Stomach (tissue), 9 donors: ENCODE data around the gene ITPKA. TPM values are rescaled to one million over a fixed set of nuclear protein-coding genes. Genes with fewer than 3 reads are reported as not detected.

Experiments used
- DNase-seq, 2 donors: peaks; one replicate each; pipeline versions ENCODE4 v3.0.0 to v3.0.0-alpha.2; 2013 to 2019
- H3K27ac ChIP-seq, 5 donors: fragments of 200-600 bp in 4 of 5; sonication (generic) in 4 of 5; one replicate each; pipeline ENCODE4 v1.5.1; 2013 to 2019; ENCODE audit warnings: mild to moderate bottlenecking in 1 of 5, moderate library complexity in 1 of 5
- H3K27me3 ChIP-seq, 3 donors: fragments of 200-600 bp; sonication (generic); one replicate each; pipeline ENCODE4 v1.5.1; 2017 to 2019; ENCODE audit warnings: mixed run types in 1 of 3
- H3K36me3 ChIP-seq, 4 donors: fragments of 200-600 bp; sonication (generic); 1 replicate in 3 of 4; 2 replicates in 1 of 4; pipeline ENCODE4 v1.5.1; 2016 to 2019
- H3K4me1 ChIP-seq, 4 donors: fragments of 200-600 bp; sonication (generic); one replicate each; pipeline ENCODE4 v1.5.1; 2016 to 2019
- H3K4me3 ChIP-seq, 4 donors: fragments of 200-600 bp; sonication (generic) in 3 of 4; one replicate each; pipeline ENCODE4 v1.5.1; 2016 to 2019; ENCODE audit warnings: mild to moderate bottlenecking in 1 of 4
- H3K9me3 ChIP-seq, 4 donors: fragments of 200-600 bp; sonication (generic); one replicate each; pipeline ENCODE4 v1.5.1; 2016 to 2019
- CTCF ChIP-seq, 7 experiments: fragments of 450-650 bp in 4 of 7; fragments of 200-600 bp in 3 of 7; sonication (generic) in 3 of 7; IDR thresholded peaks; one replicate each; pipeline ENCODE4 v1.5.1; 2016 to 2019; ENCODE audit warnings: antibody characterized with exemption in 7 of 7, control low read depth in 2 of 7, mild to moderate bottlenecking in 1 of 7
- EP300 ChIP-seq: sonication (generic); formaldehyde crosslinking; IDR thresholded peaks from one replicate; pipeline ENCODE4 v1.6.1; 2017; ENCODE audit warnings: antibody characterized with exemption
- POLR2A ChIP-seq, 4 donors: fragments of 450-650 bp; IDR thresholded peaks; one replicate each; pipeline ENCODE4 v1.6.1; 2016; ENCODE audit warnings: antibody characterized with exemption in 4 of 4, control low read depth in 2 of 4, mild to moderate bottlenecking in 1 of 4, moderate library complexity in 1 of 4
- POLR2AphosphoS5 ChIP-seq, 3 donors: sonication (generic); formaldehyde crosslinking; IDR thresholded peaks; one replicate each; pipeline ENCODE4 v1.6.1; 2016; ENCODE audit warnings: antibody characterized with exemption in 3 of 3
- WGBS, 5 donors: extraction: QIAGEN DNeasy Blood & Tissue Kit in 3 of 5; methylation state at CpG; one replicate each; pipeline versions ENCODE4 v1.1.5 to v1.1.7; 2013 to 2018; 5-methylcytosine and 5-hydroxymethylcytosine counted together
- intact Hi-C: fragments of 100-400 bp; cut with DNase I; formaldehyde crosslinking; loops from one replicate; pipeline ENCODE4 v1.15.1; 2023; ENCODE audit warnings: low total_unique reads
- polyA plus RNA-seq, 3 donors: library from polyadenylated mRNA; stranded (reverse); fragments of 200-250 nt; gene quantifications; one replicate each; pipeline ENCODE4 v1.2.3, GENCODE V29; 2013
- total RNA-seq, 5 donors: library from RNA; depleted of rRNA; stranded (reverse); fragments of >200 nt; gene quantifications; one replicate each; pipeline versions ENCODE4 v1.1.0 to v1.2.3, GENCODE V29; 2014 to 2016
- donor health status: healthy with polysubstance abuse.
- donor health status: Bipolar disorder and iron deficiency.
- donor health status: healthy.

The ITPKA gene
- total and polyA plus RNA-seq, 8 donors = 3.0 to 308 (median 30.4) TPM

- Histone ChIP-seq H3K9me3 (no peaks in the 10 kb centered on the region), H3K36me3 (peaks cover 40 to 70% (median 61%) of the 10 kb centered on the region in 4 donors), H3K27me3 (peaks cover 0 to 6% (median 0%) of the 10 kb centered on the region in 3 donors), H3K27ac (peak overlapping the region; percentile 61 to 76 (median 70)), H3K4me3 (peak overlapping the region in 1 of 4 donors; percentile 1), H3K4me1 (peaks cover 20 to 28% (median 25%) of the 10 kb centered on the region in 4 donors)
- 46 to 58% (median 55%) methylated on average over 9 of the region's 9 CpGs for WGBS, 5 donors
- DNase-seq = peak; percentile 29 to 68
- intact Hi-C loops = no loop called here
- TF ChIP-seq POLR2A (IDR thresholded peaks at IDR 0.05) (no peak), POLR2AphosphoS5 (IDR thresholded peaks at IDR 0.05) (peak in 2 of 3 donors; percentile 35 to 39)
These were observed 11.4 kb upstream of the ITPKA start for GRCh38 chr15:41482110-41482877.

GRCh38 chr15:41483115-41483514 lies 10.6 kb upstream of the ITPKA start:
- Histone ChIP-seq H3K36me3 (peaks cover 33 to 62% (median 52%) of the 10 kb centered on the region in 4 donors), H3K9me3 (no peaks in the 10 kb centered on the region), H3K27ac (peak overlapping the region; percentile 61 to 80 (median 70)), H3K4me1 (peaks cover 20 to 28% (median 25%) of the 10 kb centered on the region in 4 donors), H3K27me3 (peaks cover 0 to 6% (median 0%) of the 10 kb centered on the region in 3 donors), H3K4me3 (peak overlapping the region in 2 of 4 donors; percentile 1 to 5)
- TF ChIP-seq POLR2A (IDR thresholded peaks at IDR 0.05) = no peak
- no peak for TF ChIP-seq CTCF (IDR thresholded peaks at IDR 0.05)
- no peak for TF ChIP-seq EP300
- no peak for TF ChIP-seq POLR2AphosphoS5 (IDR thresholded peaks at IDR 0.05)
- intact Hi-C loops = no loop called here
- peak in 1 of 2 donors; percentile 38 for DNase-seq

- no peak for TF ChIP-seq POLR2AphosphoS5 (IDR thresholded peaks at IDR 0.05)
- no peak for TF ChIP-seq POLR2A (IDR thresholded peaks at IDR 0.05)
- TF ChIP-seq EP300 = no peak
- no peak for TF ChIP-seq CTCF (IDR thresholded peaks at IDR 0.05)
- intact Hi-C loops = no loop called here
- Histone ChIP-seq H3K27ac (peak overlapping the region; percentile 61 to 80 (median 70)), H3K9me3 (no peaks in the 10 kb centered on the region), H3K27me3 (peaks cover 0 to 7% (median 0%) of the 10 kb centered on the region in 3 donors), H3K4me3 (peak overlapping the region in 1 of 4 donors; percentile 1), H3K36me3 (peaks cover 30 to 58% (median 48%) of the 10 kb centered on the region in 4 donors), H3K4me1 (peaks cover 20 to 28% (median 25%) of the 10 kb centered on the region in 4 donors)
- 49 to 72% (median 68%) methylated on average over 2 of the region's 2 CpGs for WGBS, 5 donors
- DNase-seq = no peak
These were observed 10.2 kb upstream of the ITPKA start for GRCh38 chr15:41483519-41483918.

- Histone ChIP-seq H3K36me3 (peaks cover 15 to 42% (median 33%) of the 10 kb centered on the region in 4 donors), H3K4me3 (no peak overlapping the region), H3K4me1 (peaks cover 20 to 28% (median 25%) of the 10 kb centered on the region in 4 donors), H3K9me3 (no peaks in the 10 kb centered on the region), H3K27ac (no peak overlapping the region), H3K27me3 (peaks cover 0 to 19% (median 0%) of the 10 kb centered on the region in 3 donors)
- WGBS, 5 donors = 85 to 91% (median 89%) methylated on average over 9 to 11 of the region's 11 CpGs
- DNase-seq = no peak
- intact Hi-C loops = no loop called here
- TF ChIP-seq EP300 (no peak), CTCF (IDR thresholded peaks at IDR 0.05) (no peak), POLR2AphosphoS5 (IDR thresholded peaks at IDR 0.05) (no peak), POLR2A (IDR thresholded peaks at IDR 0.05) (no peak)
These were observed 8.6 kb upstream of the ITPKA start for GRCh38 chr15:41484937-41485625.
